UCSD-AML1 (cell line): ENCODE results near the gene LRRC72.
"Not testable (repeated sequence)": the region's sequence is repeated elsewhere in the genome, so short reads cannot be mapped to it uniquely, and the experiment has no call there.

ENCODE experiments used
- DNase-seq: peaks from one replicate; lab custom pipeline; 2025; ENCODE audit not compliant: unreplicated experiment; lab: John Stamatoyannopoulos, UW

Gene LRRC72

GRCh38 chr7:16526742-16527540 lies at the start of gene LRRC72:
Gene LRRC72 (plus strand): TSS chr7:16526825. CDS start chr7:16526953, 128 bp downstream.
- no peak for DNase-seq

- DNase-seq = no peak
Observed at GRCh38 chr7:16479161-16479560, 47.5 kb upstream of the LRRC72 start.

GRCh38 chr7:16479591-16479990 lies 47.0 kb upstream of the LRRC72 start:
- DNase-seq = no peak

GRCh38 chr7:16484453-16485158 lies 42.0 kb upstream of the LRRC72 start:
- no peak for DNase-seq

GRCh38 chr7:16491148-16491547 lies 35.5 kb upstream of the LRRC72 start:
- no peak for DNase-seq

GRCh38 chr7:16492513-16493062 lies 34.0 kb upstream of the LRRC72 start:
- DNase-seq = no peak

- no peak for DNase-seq
Observed at GRCh38 chr7:16493266-16493665, 33.4 kb upstream of the LRRC72 start.

- no peak for DNase-seq
Observed at GRCh38 chr7:16494551-16494950, 32.1 kb upstream of the LRRC72 start.

- no peak for DNase-seq
Observed at GRCh38 chr7:16494955-16495719, 31.5 kb upstream of the LRRC72 start.

GRCh38 chr7:16498122-16498521 lies 28.5 kb upstream of the LRRC72 start:
- DNase-seq = no peak

GRCh38 chr7:16502303-16502702 lies 24.3 kb upstream of the LRRC72 start:
- DNase-seq = no peak

- no peak for DNase-seq
Observed at GRCh38 chr7:16504019-16504418, 22.6 kb upstream of the LRRC72 start.

GRCh38 chr7:16506422-16506821 lies 20.2 kb upstream of the LRRC72 start:
- DNase-seq = not testable (repeated sequence)

- no peak for DNase-seq
Observed at GRCh38 chr7:16509829-16510228, 16.8 kb upstream of the LRRC72 start.

GRCh38 chr7:16511314-16511713 lies 15.3 kb upstream of the LRRC72 start:
- no peak for DNase-seq

- no peak for DNase-seq
Observed at GRCh38 chr7:16512097-16512496, 14.5 kb upstream of the LRRC72 start.

GRCh38 chr7:16514271-16514670 lies 12.4 kb upstream of the LRRC72 start:
- no peak for DNase-seq

GRCh38 chr7:16514729-16515128 lies 11.9 kb upstream of the LRRC72 start:
- no peak for DNase-seq

GRCh38 chr7:16515785-16516685 lies 10.6 kb upstream of the LRRC72 start:
- DNase-seq = no peak

GRCh38 chr7:16519985-16520384 lies 6.6 kb upstream of the LRRC72 start:
- not testable (repeated sequence) for DNase-seq
